NCI-H2196 treated with DMSO at 0.1 percent for 48 hours (cell line): ENCODE results near the gene DBNDD1.

Source experiments
- DNase-seq: peaks from one replicate; lab custom pipeline; 2025; ENCODE audit not compliant: unreplicated experiment; lab: John Stamatoyannopoulos, UW

DBNDD1 gene

GRCh38 chr16:90037276-90037675, 18.0 kb upstream of the DBNDD1 start:
- DNase-seq: no peak

- DNase-seq: no peak
Measured at GRCh38 chr16:90035902-90036301, 16.6 kb upstream of the DBNDD1 start.

GRCh38 chr16:90034504-90034903, 15.2 kb upstream of the DBNDD1 start:
- no peak for DNase-seq

GRCh38 chr16:90033387-90033786, 14.1 kb upstream of the DBNDD1 start:
- DNase-seq: no peak

- no peak for DNase-seq
Measured at GRCh38 chr16:90032674-90033331, 13.5 kb upstream of the DBNDD1 start.

GRCh38 chr16:90031931-90032673, 12.8 kb upstream of the DBNDD1 start:
- no peak for DNase-seq

- no peak for DNase-seq
Measured at GRCh38 chr16:90031186-90031930, 12.1 kb upstream of the DBNDD1 start.

GRCh38 chr16:90028985-90029384, 9.7 kb upstream of the DBNDD1 start:
- no peak for DNase-seq

- DNase-seq: no peak
Measured at GRCh38 chr16:90027611-90028010, 8.4 kb upstream of the DBNDD1 start.

GRCh38 chr16:90026135-90026534, 6.9 kb upstream of the DBNDD1 start:
- no peak for DNase-seq

- no peak for DNase-seq
Measured at GRCh38 chr16:90023078-90023447, 3.8 kb upstream of the DBNDD1 start.

- peak; percentile 36 for DNase-seq
Measured at GRCh38 chr16:90022209-90023077, 3.2 kb upstream of the DBNDD1 start.

- no peak for DNase-seq
Measured at GRCh38 chr16:90020838-90021382, 1.7 kb upstream of the DBNDD1 start.

- no peak for DNase-seq
Measured at GRCh38 chr16:90020260-90020837, 1.1 kb upstream of the DBNDD1 start.

- DNase-seq: peak; percentile 7
Measured at GRCh38 chr16:90019543-90020259, 445 bp upstream of the DBNDD1 start.

GRCh38 chr16:90018297-90018651, 982 bp downstream of the DBNDD1 start:
- DNase-seq: no peak

- DNase-seq: no peak
Measured at GRCh38 chr16:90016339-90016950, 2.8 kb downstream of the DBNDD1 start.

GRCh38 chr16:90015586-90016338, 3.5 kb downstream of the DBNDD1 start:
- no peak for DNase-seq
